ENCODE results near the gene ADARB2. TPM values are rescaled to one million over a fixed set of nuclear protein-coding genes. Genes with fewer than 3 reads are reported as not detected.

Gene ADARB2
- total and polyA plus RNA-seq, 2 donors (not counting 1 experiment from before 2014, with no cell fraction given): not detected

GRCh38 chr10:1644191-1644711 is 93.1 kb downstream of the ADARB2 start:
- H2AFZ ChIP-seq (ENCODE audit: low read length): no peak overlapping the region
- H3K27me3 ChIP-seq (ENCODE audit: control insufficient read depth, insufficient read depth, low read length): no peaks in the 10 kb centered on the region
- no peak for TF ChIP-seq EZH2 (IDR thresholded peaks at IDR 0.05; ENCODE audit: low read length, missing control alignments)
- TF ChIP-seq, protein P1, sequence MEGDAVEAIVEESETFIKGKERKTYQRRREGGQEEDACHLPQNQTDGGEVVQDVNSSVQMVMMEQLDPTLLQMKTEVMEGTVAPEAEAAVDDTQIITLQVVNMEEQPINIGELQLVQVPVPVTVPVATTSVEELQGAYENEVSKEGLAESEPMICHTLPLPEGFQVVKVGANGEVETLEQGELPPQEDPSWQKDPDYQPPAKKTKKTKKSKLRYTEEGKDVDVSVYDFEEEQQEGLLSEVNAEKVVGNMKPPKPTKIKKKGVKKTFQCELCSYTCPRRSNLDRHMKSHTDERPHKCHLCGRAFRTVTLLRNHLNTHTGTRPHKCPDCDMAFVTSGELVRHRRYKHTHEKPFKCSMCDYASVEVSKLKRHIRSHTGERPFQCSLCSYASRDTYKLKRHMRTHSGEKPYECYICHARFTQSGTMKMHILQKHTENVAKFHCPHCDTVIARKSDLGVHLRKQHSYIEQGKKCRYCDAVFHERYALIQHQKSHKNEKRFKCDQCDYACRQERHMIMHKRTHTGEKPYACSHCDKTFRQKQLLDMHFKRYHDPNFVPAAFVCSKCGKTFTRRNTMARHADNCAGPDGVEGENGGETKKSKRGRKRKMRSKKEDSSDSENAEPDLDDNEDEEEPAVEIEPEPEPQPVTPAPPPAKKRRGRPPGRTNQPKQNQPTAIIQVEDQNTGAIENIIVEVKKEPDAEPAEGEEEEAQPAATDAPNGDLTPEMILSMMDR (conservative IDR thresholded peaks at IDR 0.05 in 1 of 2, IDR thresholded peaks at IDR 0.05 in 1 of 2; ENCODE audit: low read depth in 1 of 2, low read length in 2 of 2): no peak
- no peaks in the 10 kb centered on the region for H3K36me3 ChIP-seq (ENCODE audit: control insufficient read depth, insufficient read depth, low read length)
- H3K27ac ChIP-seq (ENCODE audit: insufficient read depth, low read length): no peak overlapping the region
- no peaks in the 10 kb centered on the region for H3K79me2 ChIP-seq (ENCODE audit: control insufficient read depth, insufficient read depth, low read length)
- DNase-seq (ENCODE audit: low read depth in 2 of 2): no peak
- H3K4me3 ChIP-seq (replicated peaks in 1 of 4; ENCODE audit: control extremely low read depth in 1 of 4, insufficient read depth in 1 of 4, low read depth in 3 of 4, low read length in 4 of 4): no peak overlapping the region
- H3K9me3 ChIP-seq (ENCODE audit: control insufficient read depth, insufficient read depth, low read depth, low read length): no peaks in the 10 kb centered on the region
- no peak overlapping the region for H3K4me2 ChIP-seq (ENCODE audit: extremely low read depth, insufficient read depth, low read length)
- H3K4me1 ChIP-seq (ENCODE audit: control insufficient read depth, extremely low read depth, insufficient read depth, low read length): no peaks in the 10 kb centered on the region
- no peak overlapping the region for H3K9ac ChIP-seq (ENCODE audit: insufficient read depth, low read length)
- H4K20me1 ChIP-seq (ENCODE audit: control insufficient read depth, extremely low read depth, insufficient read depth, low read length): no peaks in the 10 kb centered on the region

DNA sequence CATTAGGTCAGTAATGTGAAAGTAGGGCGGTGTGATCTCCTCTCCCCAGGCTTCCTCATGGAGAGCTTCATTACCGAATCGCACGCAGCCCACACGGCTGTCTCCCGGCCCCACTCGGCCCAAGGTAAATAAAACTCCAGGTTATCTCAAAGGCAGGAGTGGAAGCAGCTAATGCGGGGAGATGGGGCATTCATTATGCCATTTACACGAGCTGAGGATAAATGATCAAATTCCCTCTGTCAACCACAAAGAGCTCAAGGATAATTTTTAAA is 93.5 kb downstream of the ADARB2 start:
- no peak for TF ChIP-seq EZH2 (IDR thresholded peaks at IDR 0.05; ENCODE audit: low read length, missing control alignments)
- TF ChIP-seq, protein P1 (conservative IDR thresholded peaks at IDR 0.05 in 1 of 2, IDR thresholded peaks at IDR 0.05 in 1 of 2; ENCODE audit: low read depth in 1 of 2, low read length in 2 of 2): no peak

DNA sequence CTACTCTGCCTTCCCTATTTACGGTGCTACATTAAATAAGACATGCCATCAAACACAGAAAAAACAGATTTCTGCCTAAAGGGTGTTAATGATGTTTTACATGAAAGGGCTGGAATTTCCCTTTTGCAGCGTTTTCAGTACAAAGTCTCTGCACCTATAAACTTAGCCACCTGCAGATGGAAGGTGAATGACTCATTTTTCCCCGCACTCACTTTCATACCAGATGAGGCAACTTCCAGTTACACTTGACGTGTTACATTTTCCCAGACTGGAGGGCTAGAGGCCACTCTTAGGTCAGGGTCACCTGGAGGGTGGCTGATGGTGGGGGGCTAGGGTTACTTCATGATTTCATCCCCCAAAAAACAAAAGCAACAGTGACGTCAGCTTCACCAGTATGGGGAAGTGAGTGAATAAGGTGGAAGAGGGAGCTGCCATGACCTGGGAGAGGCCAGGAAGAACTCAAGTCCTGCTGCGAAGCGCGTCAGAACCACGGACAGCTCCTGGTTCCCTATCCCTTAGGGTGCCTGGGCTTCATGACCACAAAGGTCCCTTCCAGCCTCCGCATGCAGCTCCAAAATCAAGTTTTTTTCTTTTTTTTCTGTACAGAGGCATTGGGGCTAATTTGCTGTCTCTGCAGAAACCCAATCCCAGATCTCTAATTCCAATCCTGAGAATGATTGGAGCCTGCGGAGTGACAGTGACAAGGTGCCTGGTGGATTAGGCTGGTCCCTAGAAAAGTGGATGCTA is 94.0 kb downstream of the ADARB2 start:
- Histone ChIP-seq H2AFZ (ENCODE audit: low read length) (no peak overlapping the region), H3K27me3 (ENCODE audit: control insufficient read depth, insufficient read depth, low read length) (no peaks in the 10 kb centered on the region), H4K20me1 (ENCODE audit: control insufficient read depth, extremely low read depth, insufficient read depth, low read length) (no peaks in the 10 kb centered on the region), H3K4me2 (ENCODE audit: extremely low read depth, insufficient read depth, low read length) (no peak overlapping the region), H3K27ac (ENCODE audit: insufficient read depth, low read length) (no peak overlapping the region), H3K9ac (ENCODE audit: insufficient read depth, low read length) (no peak overlapping the region), H3K36me3 (ENCODE audit: control insufficient read depth, insufficient read depth, low read length) (no peaks in the 10 kb centered on the region), H3K4me3 (replicated peaks in 1 of 4; ENCODE audit: control extremely low read depth in 1 of 4, insufficient read depth in 1 of 4, low read depth in 3 of 4, low read length in 4 of 4) (no peak overlapping the region), H3K4me1 (ENCODE audit: control insufficient read depth, extremely low read depth, insufficient read depth, low read length) (no peaks in the 10 kb centered on the region), H3K9me3 (ENCODE audit: control insufficient read depth, insufficient read depth, low read depth, low read length) (no peaks in the 10 kb centered on the region), H3K79me2 (ENCODE audit: control insufficient read depth, insufficient read depth, low read length) (no peaks in the 10 kb centered on the region)
- TF ChIP-seq EZH2 (IDR thresholded peaks at IDR 0.05; ENCODE audit: low read length, missing control alignments): no peak
- TF ChIP-seq, protein P1 (conservative IDR thresholded peaks at IDR 0.05 in 1 of 2, IDR thresholded peaks at IDR 0.05 in 1 of 2; ENCODE audit: low read depth in 1 of 2, low read length in 2 of 2): no peak
- no peak for DNase-seq (ENCODE audit: low read depth in 2 of 2)

More for the DNA sequence above, 93.5 kb downstream of the ADARB2 start:
- Histone ChIP-seq H3K4me3 (replicated peaks in 1 of 4; ENCODE audit: control extremely low read depth in 1 of 4, insufficient read depth in 1 of 4, low read depth in 3 of 4, low read length in 4 of 4) (no peak overlapping the region), H3K4me1 (ENCODE audit: control insufficient read depth, extremely low read depth, insufficient read depth, low read length) (no peaks in the 10 kb centered on the region), H4K20me1 (ENCODE audit: control insufficient read depth, extremely low read depth, insufficient read depth, low read length) (no peaks in the 10 kb centered on the region), H3K9ac (ENCODE audit: insufficient read depth, low read length) (no peak overlapping the region), H3K4me2 (ENCODE audit: extremely low read depth, insufficient read depth, low read length) (no peak overlapping the region), H3K36me3 (ENCODE audit: control insufficient read depth, insufficient read depth, low read length) (no peaks in the 10 kb centered on the region), H3K79me2 (ENCODE audit: control insufficient read depth, insufficient read depth, low read length) (no peaks in the 10 kb centered on the region), H3K9me3 (ENCODE audit: control insufficient read depth, insufficient read depth, low read depth, low read length) (no peaks in the 10 kb centered on the region), H2AFZ (ENCODE audit: low read length) (no peak overlapping the region), H3K27ac (ENCODE audit: insufficient read depth, low read length) (no peak overlapping the region), H3K27me3 (ENCODE audit: control insufficient read depth, insufficient read depth, low read length) (no peaks in the 10 kb centered on the region)
- no peak for DNase-seq (ENCODE audit: low read depth in 2 of 2)
